DND-41 (cell line): ENCODE measurements around the gene ALG13.

Experiments used
- CTCF ChIP-seq: IDR thresholded peaks from 2 replicates; pipeline ENCODE4 v1.5.1; 2012; ENCODE audit warnings: borderline replicate concordance, low read length, moderate library complexity, mild to moderate bottlenecking; ENCODE audit not compliant: poor library complexity, severe bottlenecking; ENCODE audit errors: extremely low read depth
- EZH2 ChIP-seq: IDR thresholded peaks from 3 replicates; pipeline ENCODE4 v1.6.1; 2012; ENCODE audit warnings: borderline replicate concordance, low read depth, mild to moderate bottlenecking, moderate library complexity, low read length, inconsistent platforms; ENCODE audit not compliant: severe bottlenecking

- TF ChIP-seq CTCF, result no peak
- TF ChIP-seq EZH2, result no peak
Measured at GRCh38 chrX:111784667-111785066, 103.7 kb downstream of the ALG13 start.
